8988T (cell line): ENCODE results near the gene ADAD2.
"Not testable (repeated sequence)": the region's sequence is repeated elsewhere in the genome, so short reads cannot be mapped to it uniquely, and the experiment has no call there.

Experiments used
- DNase-seq: peaks from one replicate; pipeline ENCODE4 v3.0.0; 2011

ADAD2 gene

DNA sequence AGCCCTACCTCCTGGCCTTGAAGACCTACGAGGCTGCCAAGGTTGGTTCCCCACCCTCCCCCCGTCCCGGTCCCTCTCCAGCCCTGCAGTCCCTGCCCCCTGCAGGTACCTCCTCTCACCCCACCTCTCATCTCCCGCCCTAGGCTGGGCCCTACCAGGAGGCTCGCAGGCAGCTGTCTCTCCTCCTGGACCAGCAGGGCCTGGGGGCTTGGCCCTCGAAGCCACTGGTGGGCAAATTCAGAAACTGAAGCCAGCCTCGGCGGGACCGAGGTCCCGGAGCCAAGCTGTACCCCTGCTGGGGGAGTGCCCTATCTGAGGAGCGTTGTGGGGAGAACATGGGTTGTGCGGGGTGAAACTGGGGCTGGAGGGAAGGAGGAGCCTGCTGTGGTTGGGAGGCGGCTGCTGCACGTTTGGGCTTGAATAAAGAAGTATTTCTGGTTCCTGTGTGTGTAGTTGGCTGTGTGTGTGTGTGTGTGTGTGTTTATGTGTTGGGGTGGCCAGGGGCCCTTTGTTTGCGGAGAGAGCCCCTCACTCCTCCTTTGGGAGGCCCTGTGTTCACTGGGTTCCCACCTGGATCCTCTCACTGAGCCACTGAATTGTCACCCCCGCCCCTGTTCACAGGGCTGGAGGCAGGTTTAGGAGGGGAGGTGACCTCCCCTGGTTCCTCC lies 5.9 kb downstream of the ADAD2 start:
- no peak for DNase-seq

- no peak for DNase-seq
These were observed 6.6 kb downstream of the ADAD2 start for GRCh38 chr16:84197466-84198128.

GRCh38 chr16:84198401-84198800 lies 7.4 kb downstream of the ADAD2 start:
- no peak for DNase-seq

DNA sequence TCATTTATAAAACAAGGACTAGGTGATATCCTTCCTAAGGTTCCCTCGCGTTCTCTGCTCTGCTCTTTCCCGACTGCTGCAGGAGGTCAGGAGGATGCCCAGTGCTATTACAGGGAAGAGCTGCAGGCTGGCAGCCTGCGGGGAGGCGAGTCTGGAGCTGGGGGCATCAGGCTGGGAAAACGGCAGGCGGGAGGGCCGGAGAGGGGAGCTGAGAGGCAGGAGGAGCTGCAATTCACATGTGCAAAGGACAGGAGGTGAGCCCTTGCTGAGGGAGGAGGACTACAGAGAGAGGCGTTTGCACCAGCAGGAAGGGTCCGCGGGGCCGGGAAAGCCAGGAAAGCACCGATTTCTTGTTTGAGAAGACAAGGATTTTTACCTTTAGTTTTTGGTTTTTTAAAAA lies 8.1 kb downstream of the ADAD2 start:
- DNase-seq = no peak

GRCh38 chr16:84199861-84200260 lies 8.9 kb downstream of the ADAD2 start:
- no peak for DNase-seq

- not testable (repeated sequence) for DNase-seq
These were observed 13.6 kb downstream of the ADAD2 start for GRCh38 chr16:84204551-84204950.

DNA sequence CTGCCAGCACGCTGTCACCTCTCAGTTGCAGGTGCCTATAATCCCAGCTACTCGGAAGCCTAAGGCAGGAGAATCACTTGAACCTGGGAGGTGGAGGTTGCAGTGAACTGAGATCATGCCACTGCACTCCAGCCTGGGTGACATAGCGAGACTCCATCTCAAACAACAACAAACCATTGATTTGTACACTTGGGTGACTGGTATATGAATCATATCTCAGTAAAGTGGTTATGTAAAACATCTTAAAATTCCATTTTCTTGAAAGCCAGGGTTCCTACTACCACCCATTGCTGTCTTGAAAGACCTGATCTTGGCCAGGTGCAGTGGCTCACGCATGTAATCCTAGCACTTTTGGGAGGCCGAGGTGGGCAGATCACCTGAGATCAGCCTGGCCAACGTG lies 14.2 kb downstream of the ADAD2 start:
- DNase-seq = not testable (repeated sequence)

- DNase-seq = no peak
These were observed 15.2 kb downstream of the ADAD2 start for GRCh38 chr16:84205976-84206691.

GRCh38 chr16:84207251-84207650 lies 16.3 kb downstream of the ADAD2 start:
- no peak for DNase-seq

DNA sequence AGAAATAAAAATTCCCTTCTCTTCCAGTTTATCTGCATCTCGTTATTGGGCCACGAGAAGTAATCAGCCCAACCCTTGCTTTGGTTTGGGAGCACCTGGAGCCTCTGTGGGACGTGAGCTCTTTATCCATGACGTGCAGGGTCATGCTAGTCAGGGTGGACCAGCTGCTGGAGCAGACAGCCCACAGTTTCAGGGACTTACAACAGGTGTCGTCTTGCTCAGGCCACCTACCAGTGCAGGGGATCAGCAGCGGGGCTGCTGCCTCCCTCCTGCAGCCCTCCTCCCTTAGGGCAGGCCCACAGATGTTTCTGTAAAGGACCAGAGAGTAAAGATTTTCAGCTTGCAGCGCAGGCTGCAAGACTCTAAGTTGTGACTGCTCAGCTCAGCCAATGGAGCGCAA lies 16.9 kb downstream of the ADAD2 start:
- DNase-seq = no peak

DNA sequence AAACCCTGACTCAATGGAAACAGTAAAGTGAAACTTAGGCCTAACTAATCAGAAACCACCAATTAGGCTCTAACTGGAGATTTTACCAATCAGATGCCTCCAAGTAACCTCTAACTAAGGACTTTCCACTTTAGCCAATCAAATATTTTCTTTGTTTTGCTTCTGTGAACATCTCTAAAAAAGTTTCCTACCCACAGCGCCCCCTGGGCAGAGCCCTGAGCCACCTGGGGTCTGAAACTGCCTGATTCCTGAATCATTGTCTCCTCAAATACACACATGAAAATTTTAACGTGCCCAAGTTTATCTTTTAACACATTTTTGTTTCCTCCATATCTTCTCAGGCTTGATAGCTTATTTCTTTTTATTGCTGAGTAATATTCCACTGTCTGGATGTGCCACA lies 19.0 kb downstream of the ADAD2 start:
- DNase-seq = no peak

GRCh38 chr16:84212154-84212553 lies 21.2 kb downstream of the ADAD2 start:
- no peak for DNase-seq

GRCh38 chr16:84212631-84213030 lies 21.7 kb downstream of the ADAD2 start:
- no peak for DNase-seq

- DNase-seq = no peak
These were observed 23.6 kb downstream of the ADAD2 start for GRCh38 chr16:84214451-84215066.

GRCh38 chr16:84215531-84215930 lies 24.6 kb downstream of the ADAD2 start:
- DNase-seq = no peak

DNA sequence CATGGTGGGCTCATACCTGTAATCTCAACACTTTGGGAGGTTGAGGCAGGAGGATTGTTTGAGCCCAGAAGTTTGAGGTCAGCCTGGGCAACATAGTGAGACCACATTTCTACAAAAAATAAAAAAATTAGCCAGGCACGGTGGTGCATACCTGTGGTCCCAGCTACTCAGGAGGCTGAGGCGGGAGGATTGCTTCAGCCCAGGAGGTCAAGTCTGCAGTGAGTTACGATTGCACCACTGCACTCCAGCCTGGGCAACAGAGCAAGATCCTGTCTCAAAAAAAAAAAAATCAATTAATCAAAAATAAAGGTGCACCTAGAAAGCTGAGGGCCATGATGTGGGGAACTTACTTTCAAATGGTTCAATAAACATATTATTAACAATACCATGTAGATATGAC lies 25.2 kb downstream of the ADAD2 start:
- not testable (repeated sequence) for DNase-seq

- DNase-seq = no peak
These were observed 27.3 kb downstream of the ADAD2 start for GRCh38 chr16:84218176-84218823.

- DNase-seq = no peak
These were observed 28.0 kb downstream of the ADAD2 start for GRCh38 chr16:84218956-84219355.

DNA sequence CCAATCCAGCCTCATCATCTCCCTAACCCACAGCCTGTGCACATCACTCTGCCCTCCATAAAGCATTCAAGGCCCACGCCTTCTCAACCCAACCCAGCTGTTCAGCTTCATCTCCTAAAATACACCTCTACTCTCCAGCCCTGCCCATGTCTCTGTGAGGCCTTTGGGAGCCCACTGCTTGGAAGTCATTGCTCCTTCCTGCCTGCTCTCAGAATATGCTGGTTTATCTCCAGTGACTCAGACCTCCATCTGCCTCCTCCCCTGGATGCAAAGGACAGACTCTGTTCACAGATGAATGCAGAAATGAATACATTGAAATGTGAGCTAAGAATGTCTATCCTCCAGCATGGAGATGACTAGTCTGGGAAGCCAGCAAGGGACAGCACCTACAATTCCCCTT lies 29.9 kb downstream of the ADAD2 start:
- no peak for DNase-seq

- DNase-seq = no peak
These were observed 32.5 kb downstream of the ADAD2 start for GRCh38 chr16:84223456-84223855.

- DNase-seq = no peak
These were observed 33.6 kb downstream of the ADAD2 start for GRCh38 chr16:84224554-84224953.

DNA sequence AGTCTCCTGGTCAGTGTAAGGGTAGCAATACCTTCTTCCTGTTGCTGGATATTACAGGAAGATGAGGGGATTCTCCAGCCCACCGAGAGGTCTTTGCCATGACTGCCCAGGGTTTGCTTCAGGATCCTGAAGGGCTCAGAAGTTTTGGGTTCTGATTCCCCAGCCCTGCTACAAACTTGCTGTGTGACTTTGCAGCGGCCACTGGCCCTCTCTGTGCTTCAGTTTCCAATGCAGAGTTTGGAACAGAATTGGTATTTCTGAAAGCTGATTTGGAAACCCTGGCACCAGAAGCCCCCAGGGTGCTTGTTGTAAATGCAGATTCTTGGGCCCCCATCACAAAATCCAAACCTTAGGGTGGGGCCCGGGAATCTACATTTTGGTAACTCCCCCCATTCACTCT lies 34.2 kb downstream of the ADAD2 start:
- DNase-seq = no peak

- DNase-seq = no peak
These were observed 34.6 kb downstream of the ADAD2 start for GRCh38 chr16:84225571-84225970.
